KOPT-K1 (cell line): Measurements from ENCODE around the gene THRA.
A peak's percentile ranks its signal among the peaks of the same experiment; 100 is the strongest.

ENCODE experiments used
- H3K27ac ChIP-seq: fragments of 200-600 bp; sonication (generic); 2 replicates; pipeline ENCODE4 v1.5.1; 2016; ENCODE audit warnings: antibody characterized with exemption, mild to moderate bottlenecking, low read depth, low read length; ENCODE audit not compliant: poor library complexity, severe bottlenecking
- H3K36me3 ChIP-seq: fragments of 200-600 bp; sonication (generic); 2 replicates; pipeline ENCODE4 v1.5.1; 2017; ENCODE audit warnings: antibody characterized with exemption, mild to moderate bottlenecking, low read length, moderate library complexity; ENCODE audit not compliant: insufficient read depth
- H3K9me3 ChIP-seq: fragments of 200-600 bp; sonication (generic); 2 replicates; pipeline ENCODE4 v1.5.1; 2017; ENCODE audit warnings: antibody characterized with exemption, low read length, mild to moderate bottlenecking; ENCODE audit not compliant: insufficient read depth, poor library complexity, severe bottlenecking

Gene THRA

DNA sequence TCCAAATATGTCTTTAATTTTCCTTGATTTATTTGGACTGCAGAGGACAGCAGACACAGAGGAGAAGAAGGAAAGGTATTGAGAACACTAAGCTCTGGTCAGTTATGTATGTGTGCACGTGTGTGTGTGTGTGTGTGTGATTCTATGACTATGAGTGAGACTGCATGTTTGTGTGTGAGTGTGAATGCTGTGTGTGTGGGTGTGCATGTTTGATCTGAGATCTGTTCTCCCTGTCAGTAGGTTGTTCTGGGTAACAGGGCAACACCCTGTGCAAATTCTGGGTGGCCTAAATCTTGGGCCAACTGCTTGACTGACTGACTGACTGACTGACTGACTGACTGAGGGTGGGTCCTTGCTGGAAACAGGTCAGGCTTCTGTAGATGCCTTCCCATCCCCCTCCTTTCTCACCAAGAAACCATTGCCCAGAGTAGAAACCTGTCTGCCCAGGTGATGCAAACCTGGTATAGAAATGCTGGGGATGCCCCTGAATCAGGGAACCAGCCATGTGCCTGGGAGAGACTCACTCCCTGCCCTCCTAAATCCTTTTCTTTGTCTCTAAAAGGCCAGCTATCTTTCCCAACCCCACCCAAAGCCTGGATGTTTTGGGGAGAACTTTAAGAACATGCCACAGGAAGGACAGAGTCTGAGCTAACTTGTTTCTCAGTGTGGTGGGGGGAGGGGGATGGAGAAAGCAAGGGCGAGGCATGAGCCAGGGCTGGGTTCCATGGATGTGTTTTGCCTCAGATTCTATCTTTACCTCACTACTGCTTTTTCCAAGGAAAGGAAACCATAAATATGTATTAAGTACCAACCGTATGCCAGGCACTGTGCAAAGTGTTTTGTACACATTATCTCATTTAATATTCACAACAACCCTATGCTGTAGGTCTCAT lies 42.1 kb downstream of the THRA start:
- Histone ChIP-seq H3K9me3 (no peaks in the 10 kb centered on the region), H3K36me3 (no peaks in the 10 kb centered on the region), H3K27ac (peak overlapping the region; percentile 82)

DNA sequence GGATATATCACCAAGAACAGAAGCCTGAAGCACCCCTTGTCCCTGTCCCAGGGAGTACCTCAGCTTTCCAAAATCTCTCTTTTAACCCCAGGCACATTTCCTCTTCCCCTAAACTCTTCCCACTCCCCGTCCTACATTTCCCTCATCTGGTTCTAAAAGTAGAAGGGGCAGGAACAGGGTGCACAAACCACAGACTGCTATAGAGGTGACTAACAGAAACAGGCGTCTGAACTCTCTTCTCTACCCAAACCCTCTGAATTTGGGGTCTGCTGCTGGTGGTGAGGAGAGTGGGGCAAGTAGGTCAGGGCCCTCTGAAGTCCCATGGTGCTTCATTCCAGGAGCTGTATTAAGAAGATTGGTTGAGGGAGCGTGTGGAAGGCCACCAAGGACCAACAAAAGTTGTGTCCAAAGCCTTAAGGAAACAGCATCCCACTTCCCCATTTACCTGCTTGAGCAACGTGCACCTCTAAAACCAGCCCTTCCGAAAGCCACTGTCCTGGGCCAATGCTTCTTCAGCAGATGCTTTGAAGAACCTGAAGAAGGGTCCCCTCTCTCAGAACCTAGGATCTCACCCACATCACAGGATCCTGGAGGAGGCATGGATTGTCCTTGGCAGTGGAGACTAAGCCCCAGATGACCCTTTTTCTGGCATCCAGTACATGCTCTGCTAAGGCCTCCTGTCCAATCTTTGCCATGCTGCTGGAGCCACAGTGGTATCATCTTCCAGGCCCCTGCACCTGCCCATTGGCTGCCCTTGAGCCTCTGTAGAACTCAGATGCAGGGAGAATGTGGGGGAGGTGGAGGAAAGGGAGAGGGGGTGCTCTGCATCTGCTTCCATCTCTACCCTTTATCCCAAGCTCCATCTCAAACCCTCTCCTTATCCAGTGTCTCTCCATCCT lies 43.3 kb downstream of the THRA start:
- H3K36me3 ChIP-seq, result no peaks in the 10 kb centered on the region
- H3K27ac ChIP-seq, result peak overlapping the region; percentile 82
- H3K9me3 ChIP-seq, result no peaks in the 10 kb centered on the region

DNA sequence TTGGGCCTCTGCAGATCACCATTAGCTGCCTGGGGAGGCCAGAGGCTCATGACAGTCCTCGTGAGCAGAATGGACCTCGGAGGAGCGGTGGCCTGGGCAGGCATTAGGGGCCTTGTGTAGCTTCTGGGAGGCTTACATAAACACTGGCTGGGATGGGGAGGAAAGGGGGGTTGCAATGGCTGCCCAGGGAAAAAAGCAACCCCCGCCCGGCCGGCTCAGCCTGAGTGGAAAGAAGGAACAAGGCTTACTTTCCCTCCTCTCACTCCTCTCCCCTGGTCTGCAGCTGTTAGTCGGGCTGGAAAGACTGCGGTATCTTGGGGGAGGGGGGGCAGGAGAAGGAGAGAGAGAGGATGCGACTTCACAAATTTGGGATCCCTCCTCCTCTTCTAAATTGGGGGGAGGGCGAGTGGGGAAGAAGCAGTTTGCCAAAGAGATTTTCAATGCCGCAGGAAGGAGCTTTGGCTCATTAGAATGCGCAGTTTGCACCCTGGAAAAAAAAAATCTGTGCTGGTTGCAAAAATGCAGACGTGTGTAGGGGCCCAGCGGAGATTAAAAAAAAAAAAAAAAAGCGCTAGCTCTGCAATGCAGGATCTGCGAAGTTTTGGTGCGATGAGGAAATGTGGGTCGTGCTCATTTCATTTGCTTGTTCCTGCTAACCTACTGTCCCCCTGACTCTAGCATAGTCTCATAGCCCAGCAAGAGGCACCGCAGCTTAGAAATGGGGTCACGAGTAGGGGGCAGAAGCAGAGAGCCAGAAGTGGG lies 44.2 kb downstream of the THRA start:
- H3K9me3 ChIP-seq, result no peaks in the 10 kb centered on the region
- H3K27ac ChIP-seq, result peak overlapping the region; percentile 82
- H3K36me3 ChIP-seq, result no peaks in the 10 kb centered on the region

DNA sequence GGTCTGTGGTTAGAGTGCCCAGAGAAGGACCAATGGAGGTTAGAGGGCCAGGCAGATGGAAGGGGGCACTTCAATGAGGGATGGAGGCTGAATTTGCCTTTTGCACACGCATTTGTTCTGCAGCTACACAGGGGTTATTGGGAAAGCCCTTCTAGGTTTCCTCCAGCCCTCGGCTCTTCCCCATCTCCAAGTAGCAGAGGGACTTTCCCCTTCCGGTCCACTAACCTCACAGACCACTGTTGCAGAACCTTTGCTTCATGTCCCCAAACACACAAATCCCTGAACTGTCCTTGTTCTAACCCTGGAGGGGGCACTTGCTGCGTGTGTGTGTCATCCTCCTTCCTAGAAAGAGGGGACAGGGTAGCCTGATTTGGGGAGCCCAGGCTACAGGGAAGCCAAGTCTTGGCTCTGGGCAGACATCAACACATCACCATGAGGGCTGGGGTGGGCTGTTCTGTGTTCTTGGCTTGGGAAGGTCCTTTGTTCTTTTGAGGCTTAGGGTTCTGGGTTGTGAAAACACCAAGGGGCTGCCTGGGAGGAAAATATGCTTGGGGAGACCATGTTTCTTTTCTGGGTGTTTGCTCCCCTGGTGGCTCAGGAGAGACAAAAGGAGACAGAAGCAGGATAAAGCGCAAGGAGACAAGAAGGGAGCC lies 44.9 kb downstream of the THRA start:
- H3K36me3 ChIP-seq, result no peaks in the 10 kb centered on the region
- H3K27ac ChIP-seq, result peak overlapping the region; percentile 82

GRCh38 chr17:40108970-40109824 lies 46.4 kb downstream of the THRA start:
- peak overlapping the region; percentile 82 for H3K27ac ChIP-seq
- no peaks in the 10 kb centered on the region for H3K9me3 ChIP-seq
- H3K36me3 ChIP-seq, result no peaks in the 10 kb centered on the region

More for the DNA sequence above, 44.9 kb downstream of the THRA start:
- H3K9me3 ChIP-seq, result no peaks in the 10 kb centered on the region

DNA sequence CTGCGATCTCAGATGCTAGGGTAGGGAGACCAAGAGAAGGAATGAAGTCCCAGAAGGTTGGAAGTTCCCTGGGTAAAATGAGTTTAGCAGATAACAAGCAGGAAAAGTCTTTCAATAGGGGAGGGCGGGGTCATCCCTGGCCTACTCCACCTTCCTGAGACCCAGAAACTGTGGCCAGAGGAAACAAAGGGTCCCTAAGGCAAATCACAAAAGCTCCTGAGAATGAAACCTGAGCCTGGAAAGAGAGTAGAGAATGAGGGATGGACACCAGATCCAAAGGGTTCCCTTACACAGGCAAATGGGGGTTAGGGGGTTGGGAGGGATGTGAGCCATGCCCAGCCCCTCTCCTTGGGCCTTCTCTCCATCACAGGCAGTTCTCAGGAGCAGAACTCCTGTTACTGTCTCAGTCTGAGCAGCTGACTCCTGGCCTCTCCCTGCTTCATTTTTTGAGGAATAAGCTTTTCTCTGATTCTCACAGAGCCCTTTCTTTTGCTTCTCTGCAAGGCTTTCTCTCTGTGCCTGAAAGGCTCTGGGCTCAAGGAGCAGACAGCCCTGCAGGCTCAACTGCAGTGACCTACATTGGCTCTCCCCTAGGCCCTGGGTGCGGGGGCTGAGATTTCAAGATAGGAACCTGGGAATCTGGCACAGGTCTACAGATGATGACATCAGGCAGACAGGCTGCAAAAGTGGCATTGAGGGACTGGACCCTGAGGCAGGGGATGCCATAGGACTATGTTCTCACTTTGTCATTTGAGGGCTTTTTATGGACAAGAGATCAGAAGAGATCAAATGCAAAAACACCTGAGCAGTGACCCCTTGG lies 47.5 kb downstream of the THRA start:
- Histone ChIP-seq H3K9me3 (no peaks in the 10 kb centered on the region), H3K27ac (peak overlapping the region; percentile 69), H3K36me3 (no peaks in the 10 kb centered on the region)

DNA sequence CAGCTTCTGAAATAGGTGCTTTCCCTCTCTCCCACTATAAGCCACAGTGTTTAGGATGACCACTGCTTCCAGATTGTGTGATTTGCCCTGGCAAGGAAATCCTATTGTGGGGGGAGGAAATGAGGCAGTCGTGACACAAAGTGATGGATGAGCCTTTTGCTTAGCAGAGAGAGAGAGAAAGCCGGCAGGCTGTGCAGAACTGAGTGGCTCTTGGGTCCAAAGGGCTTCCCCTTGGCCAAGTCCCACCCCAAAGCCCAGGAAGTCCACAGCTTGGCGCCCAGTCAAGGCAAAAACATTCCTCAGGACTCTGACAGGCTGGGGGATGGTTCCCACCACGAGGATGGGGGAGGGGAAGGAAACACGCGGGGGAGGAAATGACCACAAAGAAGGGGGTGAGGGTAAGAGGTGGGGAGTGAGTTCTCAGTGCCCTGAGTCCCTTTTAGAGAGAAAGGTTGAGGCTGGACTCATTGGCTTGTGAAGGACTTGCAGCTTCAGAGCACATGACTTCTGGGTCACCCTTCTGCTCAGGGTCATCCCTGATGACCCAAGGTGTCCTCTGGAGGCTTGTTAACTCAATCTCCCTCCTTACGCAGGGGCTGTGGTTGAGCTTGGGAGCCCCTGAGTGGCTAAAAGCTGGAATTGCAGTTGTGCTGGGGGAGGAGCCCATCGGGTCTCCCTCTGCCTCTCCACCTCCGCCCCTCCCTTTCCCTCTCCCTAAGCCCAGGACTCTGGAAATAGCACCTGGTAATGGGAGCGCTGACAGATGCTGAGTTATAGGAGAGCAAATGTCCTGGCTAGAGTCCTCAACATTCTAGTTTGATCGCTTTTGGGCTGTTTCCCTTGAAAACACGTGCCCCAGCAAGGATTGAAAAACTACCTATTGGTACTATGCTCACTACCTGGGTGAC lies 48.7 kb downstream of the THRA start:
- Histone ChIP-seq H3K27ac (peak overlapping the region; percentile 69), H3K9me3 (no peaks in the 10 kb centered on the region), H3K36me3 (no peaks in the 10 kb centered on the region)

GRCh38 chr17:40112191-40112711 lies 49.5 kb downstream of the THRA start:
- no peaks in the 10 kb centered on the region for H3K9me3 ChIP-seq
- peak overlapping the region; percentile 69 for H3K27ac ChIP-seq
- no peaks in the 10 kb centered on the region for H3K36me3 ChIP-seq

GRCh38 chr17:40112718-40113109 lies 49.9 kb downstream of the THRA start:
- Histone ChIP-seq H3K9me3 (no peaks in the 10 kb centered on the region), H3K36me3 (no peaks in the 10 kb centered on the region), H3K27ac (peak overlapping the region; percentile 69)

GRCh38 chr17:40113110-40113906 lies 50.5 kb downstream of the THRA start:
- Histone ChIP-seq H3K36me3 (no peaks in the 10 kb centered on the region), H3K27ac (peak overlapping the region; percentile 69), H3K9me3 (no peaks in the 10 kb centered on the region)

- Histone ChIP-seq H3K9me3 (no peaks in the 10 kb centered on the region), H3K27ac (peak overlapping the region; percentile 69), H3K36me3 (no peaks in the 10 kb centered on the region)
These were observed 51.1 kb downstream of the THRA start for GRCh38 chr17:40113907-40114245.

- H3K27ac ChIP-seq, result no peak overlapping the region
- H3K9me3 ChIP-seq, result no peaks in the 10 kb centered on the region
These were observed 52.3 kb downstream of the THRA start for GRCh38 chr17:40115101-40115436.

More at GRCh38 chr17:40115101-40115436, 52.3 kb downstream of the THRA start:
- H3K36me3 ChIP-seq, result no peaks in the 10 kb centered on the region
